ENCODE measurements around the gene DBNDD1.

DBNDD1 gene

DNA sequence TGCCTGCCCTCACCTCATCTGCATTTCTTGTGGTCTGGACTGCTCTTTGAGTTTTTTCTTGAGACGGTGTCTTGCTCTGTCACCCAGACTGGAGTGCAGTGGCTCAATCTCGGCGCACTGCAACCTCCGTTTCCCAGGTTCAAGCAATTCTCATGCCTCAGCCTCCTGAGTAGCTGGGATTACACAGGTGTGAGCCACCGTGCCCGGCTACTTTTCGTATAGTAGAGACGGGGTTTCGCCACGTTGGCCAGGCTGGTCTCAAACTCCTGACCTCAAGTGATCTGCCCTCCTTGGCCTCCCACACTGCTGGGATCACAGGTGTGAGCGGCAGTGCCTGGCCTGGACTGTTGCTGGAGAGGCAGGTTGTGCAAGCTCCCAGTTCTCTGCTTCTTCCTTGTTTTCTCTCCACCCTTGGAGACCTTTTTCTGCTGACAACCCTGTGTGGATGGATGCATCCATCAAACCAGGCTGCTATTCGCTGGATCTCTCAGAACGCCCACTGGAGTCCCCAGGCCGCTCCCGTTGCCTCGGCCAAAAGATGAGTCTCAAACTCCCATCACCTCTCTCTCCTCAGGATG is 22.7 kb upstream of the DBNDD1 start:
- no peak for DNase-seq (ENCODE audit: extremely low spot score)
- CTCF ChIA-PET: no interaction called here
- TF ChIP-seq ZNF384 (IDR thresholded peaks at IDR 0.05): no peak
- TF ChIP-seq, protein P1, sequence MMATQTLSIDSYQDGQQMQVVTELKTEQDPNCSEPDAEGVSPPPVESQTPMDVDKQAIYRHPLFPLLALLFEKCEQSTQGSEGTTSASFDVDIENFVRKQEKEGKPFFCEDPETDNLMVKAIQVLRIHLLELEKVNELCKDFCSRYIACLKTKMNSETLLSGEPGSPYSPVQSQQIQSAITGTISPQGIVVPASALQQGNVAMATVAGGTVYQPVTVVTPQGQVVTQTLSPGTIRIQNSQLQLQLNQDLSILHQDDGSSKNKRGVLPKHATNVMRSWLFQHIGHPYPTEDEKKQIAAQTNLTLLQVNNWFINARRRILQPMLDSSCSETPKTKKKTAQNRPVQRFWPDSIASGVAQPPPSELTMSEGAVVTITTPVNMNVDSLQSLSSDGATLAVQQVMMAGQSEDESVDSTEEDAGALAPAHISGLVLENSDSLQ (IDR thresholded peaks at IDR 0.05): no peak
- no peak for TF ChIP-seq ELF4 (IDR thresholded peaks at IDR 0.05)
- no peak for TF ChIP-seq HDGF (IDR thresholded peaks at IDR 0.05; ENCODE audit: borderline replicate concordance)
- TF ChIP-seq FOXM1 (IDR thresholded peaks at IDR 0.05; ENCODE audit: borderline replicate concordance): no peak
- TF ChIP-seq L3MBTL2 (conservative IDR thresholded peaks at IDR 0.05): no peak
- TF ChIP-seq SP1 (IDR thresholded peaks at IDR 0.05): no peak
- no peak for TF ChIP-seq BHLHE40 (IDR thresholded peaks at IDR 0.05; ENCODE audit: borderline replicate concordance)
- TF ChIP-seq LEF1 (IDR thresholded peaks at IDR 0.05; ENCODE audit: borderline replicate concordance): no peak
- no peak for TF ChIP-seq ARNT (IDR thresholded peaks at IDR 0.05)
- TF ChIP-seq SUZ12 (IDR thresholded peaks at IDR 0.05): no peak
- TF ChIP-seq FOXA1 (IDR thresholded peaks at IDR 0.05): no peak
- no peak for TF ChIP-seq TARDBP (IDR thresholded peaks at IDR 0.05)
- TF ChIP-seq NFRKB (IDR thresholded peaks at IDR 0.05): no peak
- POLR2A ChIA-PET: no interaction called here

DNA sequence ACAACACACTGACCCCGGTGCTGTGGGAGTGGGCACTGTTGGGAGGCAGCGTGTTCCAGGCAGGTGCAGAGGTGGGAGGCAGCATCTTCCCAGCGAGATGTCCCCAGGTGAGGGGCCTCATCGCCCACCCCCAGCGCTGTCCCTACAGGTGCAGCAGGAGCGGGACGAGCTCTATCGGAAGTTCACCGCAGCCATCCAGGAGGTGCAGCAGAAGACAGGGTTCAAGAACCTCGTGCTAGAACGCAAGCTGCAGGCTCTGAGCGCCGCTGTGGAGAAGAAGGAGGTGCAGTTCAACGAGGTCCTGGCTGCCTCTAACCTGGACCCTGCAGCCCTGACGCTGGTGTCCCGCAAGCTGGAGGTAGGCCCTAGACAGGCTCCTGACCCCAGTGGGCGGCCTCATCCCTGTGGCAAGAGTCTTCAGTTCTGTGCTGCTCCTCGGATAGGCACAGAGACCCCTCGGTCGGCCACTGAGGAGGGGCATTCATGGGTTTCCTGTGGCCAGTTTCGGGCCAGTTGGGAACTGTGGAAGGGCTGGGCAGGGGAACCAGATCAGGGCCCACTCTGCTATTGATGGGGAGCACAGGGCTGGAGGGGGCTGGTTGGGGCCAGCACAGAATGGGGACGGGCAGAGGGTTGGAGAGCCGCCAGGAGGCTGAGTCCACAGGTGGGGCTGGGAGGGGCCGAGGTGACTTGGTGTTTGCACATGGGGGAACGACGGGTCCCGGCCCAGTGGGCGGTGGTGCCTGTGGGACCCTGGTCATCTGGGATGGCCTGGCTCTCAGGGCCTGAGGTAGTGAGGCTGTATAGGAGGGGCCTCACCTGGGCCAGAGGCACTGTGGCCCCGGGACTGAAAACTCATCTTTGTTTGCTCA is 21.1 kb upstream of the DBNDD1 start:
- no peak for TF ChIP-seq NFRKB (IDR thresholded peaks at IDR 0.05)
- TF ChIP-seq SP1 (IDR thresholded peaks at IDR 0.05): no peak
- TF ChIP-seq LEF1 (IDR thresholded peaks at IDR 0.05; ENCODE audit: borderline replicate concordance): no peak
- TF ChIP-seq ZNF384 (IDR thresholded peaks at IDR 0.05): no peak
- no peak for TF ChIP-seq FOXK2 (IDR thresholded peaks at IDR 0.05)
- no peak for TF ChIP-seq FOXA1 (IDR thresholded peaks at IDR 0.05)
- TF ChIP-seq SUZ12 (IDR thresholded peaks at IDR 0.05): no peak
- no peak for TF ChIP-seq ARNT (IDR thresholded peaks at IDR 0.05)
- no peak for TF ChIP-seq FOXM1 (IDR thresholded peaks at IDR 0.05; ENCODE audit: borderline replicate concordance)
- TF ChIP-seq ELF4 (IDR thresholded peaks at IDR 0.05): no peak
- TF ChIP-seq L3MBTL2 (conservative IDR thresholded peaks at IDR 0.05): no peak
- TF ChIP-seq, protein P1 (IDR thresholded peaks at IDR 0.05): no peak
- TF ChIP-seq BHLHE40 (IDR thresholded peaks at IDR 0.05; ENCODE audit: borderline replicate concordance): no peak
- no peak for TF ChIP-seq CTBP1 (IDR thresholded peaks at IDR 0.05; ENCODE audit: borderline replicate concordance)
- TF ChIP-seq HDGF (IDR thresholded peaks at IDR 0.05; ENCODE audit: borderline replicate concordance): no peak
- TF ChIP-seq TARDBP (IDR thresholded peaks at IDR 0.05): no peak
- ChIA-PET CTCF (no interaction called here), POLR2A (no interaction called here)
- no peak for DNase-seq (ENCODE audit: extremely low spot score)

DNA sequence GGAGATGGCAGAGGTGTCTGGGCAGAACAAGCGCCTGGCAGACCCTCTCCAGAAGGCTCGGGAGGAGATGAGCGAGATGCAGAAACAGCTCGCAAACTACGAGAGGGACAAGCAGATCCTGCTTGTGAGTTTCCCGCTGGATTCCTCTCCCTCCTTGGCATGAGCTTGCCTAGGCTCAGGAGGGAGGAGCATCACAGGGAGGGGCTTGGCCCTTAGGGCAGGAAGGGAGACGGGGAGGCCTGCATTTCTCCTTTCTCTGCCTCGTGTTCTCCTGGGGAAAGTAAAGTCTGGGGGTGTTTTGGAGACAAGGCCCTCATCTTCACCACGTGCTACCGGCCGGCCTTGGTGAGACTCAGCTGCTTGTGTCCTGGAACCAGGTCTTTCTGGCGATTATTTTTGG is 18.0 kb upstream of the DBNDD1 start:
- ChIA-PET POLR2A (interaction anchor here (1.0 kb wide), 1 partner anchor 9 kb away, joined by 5 read pairs; no protein-coding TSS in a partner anchor), CTCF (no interaction called here)
- DNase-seq (ENCODE audit: extremely low spot score): no peak
- TF ChIP-seq FOXA1 (IDR thresholded peaks at IDR 0.05): no peak
- no peak for TF ChIP-seq FOXK2 (IDR thresholded peaks at IDR 0.05)
- TF ChIP-seq HDGF (IDR thresholded peaks at IDR 0.05; ENCODE audit: borderline replicate concordance): no peak
- no peak for TF ChIP-seq FOXM1 (IDR thresholded peaks at IDR 0.05; ENCODE audit: borderline replicate concordance)
- TF ChIP-seq LEF1 (IDR thresholded peaks at IDR 0.05; ENCODE audit: borderline replicate concordance): no peak
- TF ChIP-seq ELF4 (IDR thresholded peaks at IDR 0.05): no peak
- TF ChIP-seq TARDBP (IDR thresholded peaks at IDR 0.05): no peak
- TF ChIP-seq BHLHE40 (IDR thresholded peaks at IDR 0.05; ENCODE audit: borderline replicate concordance): no peak
- no peak for TF ChIP-seq SUZ12 (IDR thresholded peaks at IDR 0.05)
- TF ChIP-seq ZNF384 (IDR thresholded peaks at IDR 0.05): no peak
- TF ChIP-seq L3MBTL2 (conservative IDR thresholded peaks at IDR 0.05): no peak
- TF ChIP-seq CTBP1 (IDR thresholded peaks at IDR 0.05; ENCODE audit: borderline replicate concordance): no peak
- no peak for TF ChIP-seq SP1 (IDR thresholded peaks at IDR 0.05)
- no peak for TF ChIP-seq ARNT (IDR thresholded peaks at IDR 0.05)

DNA sequence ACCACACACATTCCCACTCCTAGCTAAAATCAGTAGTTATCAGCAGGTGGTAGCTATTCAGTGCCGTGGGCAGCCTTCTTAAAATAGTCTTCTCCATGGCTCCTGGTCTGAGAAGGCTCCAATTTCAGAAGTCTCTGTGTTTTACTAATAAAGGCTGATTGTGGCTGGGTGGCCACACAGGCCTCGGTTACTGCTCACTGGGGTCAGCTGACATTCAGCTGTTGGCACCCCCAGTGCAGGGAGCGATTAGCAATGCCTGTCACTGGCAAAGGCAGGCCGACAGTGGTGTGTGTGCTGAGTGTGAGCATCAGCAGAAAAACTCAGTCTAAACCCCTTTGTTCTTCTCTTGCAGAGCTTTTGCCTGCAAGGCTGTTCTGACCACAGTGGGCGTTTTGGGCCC is 16.6 kb upstream of the DBNDD1 start:
- POLR2A ChIA-PET: interaction anchor here (1.2 kb wide), 1 partner anchor 11 kb away, joined by 4 read pairs; no protein-coding TSS in a partner anchor
- DNase-seq (ENCODE audit: extremely low spot score): no peak
- TF ChIP-seq ZNF384 (IDR thresholded peaks at IDR 0.05): no peak
- TF ChIP-seq, protein P1 (IDR thresholded peaks at IDR 0.05): no peak
- no peak for TF ChIP-seq FOXM1 (IDR thresholded peaks at IDR 0.05; ENCODE audit: borderline replicate concordance)
- no peak for TF ChIP-seq BHLHE40 (IDR thresholded peaks at IDR 0.05; ENCODE audit: borderline replicate concordance)
- no peak for TF ChIP-seq TARDBP (IDR thresholded peaks at IDR 0.05)
- TF ChIP-seq ARNT (IDR thresholded peaks at IDR 0.05): no peak
- no peak for TF ChIP-seq CTBP1 (IDR thresholded peaks at IDR 0.05; ENCODE audit: borderline replicate concordance)
- TF ChIP-seq ELF4 (IDR thresholded peaks at IDR 0.05): no peak
- no peak for TF ChIP-seq L3MBTL2 (conservative IDR thresholded peaks at IDR 0.05)
- CTCF ChIA-PET: no interaction called here

DNA sequence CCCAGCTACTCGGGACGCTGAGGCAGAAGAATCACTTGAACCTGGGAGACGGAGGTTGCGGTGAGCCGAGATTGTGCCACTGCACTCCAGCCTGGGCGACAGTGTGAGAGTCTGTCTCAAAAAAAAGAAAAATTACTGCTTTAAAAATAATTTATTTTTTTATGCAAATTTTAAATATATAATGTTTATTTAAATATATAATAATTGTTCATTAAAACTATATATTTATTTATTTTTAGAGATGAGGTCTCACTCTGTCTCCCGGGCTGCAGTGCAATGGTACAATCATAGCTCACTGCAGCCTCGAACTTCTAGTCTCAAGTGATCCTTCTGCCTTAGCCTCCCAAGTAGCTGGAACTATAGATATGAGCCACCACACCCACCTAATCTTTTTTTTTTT is 15.2 kb upstream of the DBNDD1 start:
- no peak for DNase-seq (ENCODE audit: extremely low spot score)
- POLR2A ChIA-PET: interaction anchor here (0.9 kb wide), 1 partner anchor 9 kb away, joined by 3 read pairs; no protein-coding TSS in a partner anchor
- TF ChIP-seq ELF4 (IDR thresholded peaks at IDR 0.05) (no peak), FOXA1 (IDR thresholded peaks at IDR 0.05) (no peak), NFRKB (IDR thresholded peaks at IDR 0.05) (no peak), BHLHE40 (IDR thresholded peaks at IDR 0.05; ENCODE audit: borderline replicate concordance) (no peak), TARDBP (IDR thresholded peaks at IDR 0.05) (no peak), SUZ12 (IDR thresholded peaks at IDR 0.05) (no peak), FOXK2 (IDR thresholded peaks at IDR 0.05) (no peak), ARNT (IDR thresholded peaks at IDR 0.05) (no peak), L3MBTL2 (conservative IDR thresholded peaks at IDR 0.05) (no peak), HDGF (IDR thresholded peaks at IDR 0.05; ENCODE audit: borderline replicate concordance) (no peak)
- CTCF ChIA-PET: no interaction called here
